Measurements from ENCODE around the gene PRPF4.

- TF ChIP-seq BHLHE40 (IDR thresholded peaks at IDR 0.05; ENCODE audit: borderline replicate concordance) (no peak), TARDBP (IDR thresholded peaks at IDR 0.05) (no peak), FOXA1 (IDR thresholded peaks at IDR 0.05) (no peak), LEF1 (IDR thresholded peaks at IDR 0.05; ENCODE audit: borderline replicate concordance) (no peak), SP1 (IDR thresholded peaks at IDR 0.05) (no peak), ZNF384 (IDR thresholded peaks at IDR 0.05) (no peak), L3MBTL2 (conservative IDR thresholded peaks at IDR 0.05) (no peak), FOXM1 (IDR thresholded peaks at IDR 0.05; ENCODE audit: borderline replicate concordance) (no peak), ELF4 (IDR thresholded peaks at IDR 0.05) (no peak), ARNT (IDR thresholded peaks at IDR 0.05) (no peak), HDGF (IDR thresholded peaks at IDR 0.05; ENCODE audit: borderline replicate concordance) (no peak), SUZ12 (IDR thresholded peaks at IDR 0.05) (no peak), FOXK2 (IDR thresholded peaks at IDR 0.05) (no peak)
These were observed 28.5 kb upstream of the PRPF4 start for GRCh38 chr9:113246928-113247327.

All from HEK293T (cell line).